Keratinocyte (primary cell): ENCODE data around the gene TMEM220. TPM values are rescaled to one million over a fixed set of nuclear protein-coding genes. Genes with fewer than 3 reads are reported as not detected.

Experiments
- DNase-seq: peaks from one replicate; pipeline ENCODE4 v3.0.0-alpha.2; 2011; ENCODE audit warnings: low read depth, missing footprints, low spot score
- FAIRE-seq: peaks from 2 replicates; lab custom pipeline; 2011; peaks lifted over from hg19 to GRCh38; lab: Jason Lieb, UNC
- H2AFZ ChIP-seq: 2 replicates; pipeline ENCODE4 v1.6.0; 2012; ENCODE audit warnings: low read length, control low read depth, inconsistent platforms; ENCODE audit not compliant: control insufficient read depth
- H3K27ac ChIP-seq: 2 replicates; pipeline ENCODE4 v1.5.1; 2011; ENCODE audit warnings: low read length; ENCODE audit not compliant: control insufficient read depth, insufficient read depth
- H3K27me3 ChIP-seq: 3 replicates; pipeline ENCODE4 v1.6.0; 2011; ENCODE audit warnings: low read length; ENCODE audit not compliant: control insufficient read depth, insufficient read depth; ENCODE audit errors: extremely low read depth
- H3K36me3 ChIP-seq, 2 experiments: 2 replicates in 1 of 2; 3 replicates in 1 of 2; pipeline ENCODE4 v1.5.1; 2011; ENCODE audit warnings: low read length in 2 of 2, mild to moderate bottlenecking in 1 of 2; ENCODE audit not compliant: control insufficient read depth in 2 of 2, insufficient read depth in 2 of 2; ENCODE audit errors: extremely low read depth in 1 of 2
- H3K4me1 ChIP-seq: 3 replicates; pipeline ENCODE4 v1.5.1; 2011; ENCODE audit warnings: low read length; ENCODE audit not compliant: control insufficient read depth, insufficient read depth; ENCODE audit errors: extremely low read depth
- H3K4me2 ChIP-seq: 3 replicates; pipeline ENCODE4 v1.6.0; 2011; ENCODE audit warnings: low read depth, low read length; ENCODE audit not compliant: control insufficient read depth, insufficient read depth; ENCODE audit errors: extremely low read depth
- H3K4me3 ChIP-seq, 3 experiments: fragments of 200-600 bp in 1 of 3; sonication (generic) in 1 of 3; 2 replicates in 2 of 3; 3 replicates in 1 of 3; pipeline ENCODE4 v1.5.1; 2011 to 2016; ENCODE audit warnings: low read length in 3 of 3, mild to moderate bottlenecking in 3 of 3, control low read depth in 2 of 3, inconsistent platforms in 1 of 3, low read depth in 1 of 3, mixed read lengths in 1 of 3, mixed run types in 1 of 3, moderate library complexity in 1 of 3; ENCODE audit not compliant: control insufficient read depth in 2 of 3, insufficient read depth in 2 of 3; ENCODE audit errors: extremely low read depth in 1 of 3
- H3K79me2 ChIP-seq: 2 replicates; pipeline ENCODE4 v1.6.0; 2012; ENCODE audit warnings: low read length; ENCODE audit not compliant: control insufficient read depth, insufficient read depth
- H3K9ac ChIP-seq: 3 replicates; pipeline ENCODE4 v1.6.0; 2011; ENCODE audit warnings: low read length; ENCODE audit not compliant: control insufficient read depth, insufficient read depth; ENCODE audit errors: extremely low read depth
- H3K9me1 ChIP-seq: 3 replicates; pipeline ENCODE4 v1.6.0; 2011; ENCODE audit warnings: low read length; ENCODE audit not compliant: control insufficient read depth, insufficient read depth; ENCODE audit errors: extremely low read depth
- H3K9me3 ChIP-seq: 2 replicates; pipeline ENCODE4 v1.5.1; 2012; ENCODE audit warnings: low read depth, low read length; ENCODE audit not compliant: control insufficient read depth
- H4K20me1 ChIP-seq: 3 replicates; pipeline ENCODE4 v1.6.0; 2011; ENCODE audit warnings: low read length; ENCODE audit not compliant: control insufficient read depth, insufficient read depth; ENCODE audit errors: extremely low read depth
- CTCF ChIP-seq, 3 experiments: IDR thresholded peaks in 1 of 3; conservative IDR thresholded peaks in 1 of 3; optimal IDR thresholded peaks in 1 of 3; 2 replicates in 2 of 3; 3 replicates in 1 of 3; pipeline versions ENCODE3 to v1.5.1; 2011; ENCODE audit warnings: low read length in 3 of 3, mild to moderate bottlenecking in 3 of 3, moderate library complexity in 2 of 3, control low read depth in 1 of 3, inconsistent platforms in 1 of 3; ENCODE audit not compliant: insufficient read depth in 2 of 3; ENCODE audit errors: extremely low read depth in 1 of 3
- EZH2 ChIP-seq: IDR thresholded peaks from one replicate; pipeline ENCODE4 v1.6.1; 2012; ENCODE audit warnings: inconsistent platforms, mild to moderate bottlenecking, low read length, moderate library complexity
- dilution Hi-C: fragments of 300-500 bp; cut with MboI; formaldehyde crosslinking; loops from one replicate; pipeline ENCODE4 v1.7.0; 2020; ENCODE audit warnings: low sequenced_read_pairs; ENCODE audit not compliant: extremely low pct_ligation_motif_present
- polyA minus RNA-seq, 3 experiments: library from RNA; depleted of rRNA, polyadenylated mRNA; stranded (reverse); fragments of >200 nt; gene quantifications; 1 replicate in 1 of 3; 2 replicates in 1 of 3; 3 replicates in 1 of 3; pipeline ENCODE4 v1.2.3, GENCODE V29; 2011
- polyA plus RNA-seq, 5 experiments: library from polyadenylated mRNA; depleted of rRNA in 3 of 5; stranded (reverse) in 3 of 5; stranded (forward) in 1 of 5; unstranded in 1 of 5; fragments of >200 nt; gene quantifications; 1 replicate in 1 of 5; 2 replicates in 3 of 5; 3 replicates in 1 of 5; pipeline versions ENCODE4 v1.2.1 to v1.2.3, GENCODE V29; 2011 to 2012; ENCODE audit warnings: missing spikeins in 2 of 5, low read depth in 1 of 5, low replicate concordance in 1 of 5

The TMEM220 gene
- polyA plus RNA-seq, result 2.1 to 3.3 TPM (median 2.4 TPM) in 3 replicates
- polyA plus RNA-seq (2011; ENCODE audit: low read depth), result 0.92 TPM
- 1.3 and 3.3 TPM in 2 replicates for polyA plus RNA-seq (2011; cell fraction: cytosol; rRNA removed)
- 1.2 and 2.0 TPM in 2 replicates for polyA plus RNA-seq (2011; cell fraction: nucleus; rRNA removed)
- polyA plus RNA-seq (2012; ENCODE audit: low replicate concordance), result 0.72 and 1.9 TPM in 2 replicates
- 4.1 to 4.3 TPM in 2 of 3 replicates, not detected in the other for polyA minus RNA-seq
- 1.5 TPM for polyA minus RNA-seq (2011; cell fraction: cytosol; rRNA and poly(A)+ RNA removed)
- polyA minus RNA-seq (2011; cell fraction: nucleus; rRNA and poly(A)+ RNA removed), result 2.6 TPM in 1 of 2 replicates, not detected in the other

- Histone ChIP-seq H3K36me3 (no peaks in the 10 kb centered on the region), H4K20me1 (no peaks in the 10 kb centered on the region), H3K4me3 (peak within 1 kb of the TSS; percentile 36 to 65 (median 57)), H3K4me2 (peak within 1 kb of the TSS; percentile 76), H3K9me3 (no peaks in the 10 kb centered on the region), H3K9ac (peak within 1 kb of the TSS; percentile 72), H3K79me2 (no peaks in the 10 kb centered on the region), H3K4me1 (peaks cover 5% of the 10 kb centered on the region), H2AFZ (peak within 1 kb of the TSS; percentile 84), H3K9me1 (no peaks in the 10 kb centered on the region), H3K27me3 (no peaks in the 10 kb centered on the region), H3K27ac (peak within 1 kb of the TSS; percentile 41)
- DNase-seq, result no peak
- no peak for FAIRE-seq
- dilution Hi-C loops, result no loop called here
- TF ChIP-seq CTCF (optimal IDR thresholded peaks at IDR 0.05 in 1 of 3, IDR thresholded peaks at IDR 0.05 in 1 of 3, conservative IDR thresholded peaks at IDR 0.05 in 1 of 3; ENCODE audit: extremely low read depth in 1 of 3, insufficient read depth in 2 of 3, low read length in 3 of 3) (no peak), EZH2 (no peak)
These were observed at the start of gene TMEM220 for GRCh38 chr17:10729334-10730193. Gene TMEM220 (minus strand): TSS chr17:10730023. CDS start chr17:10729851, 172 bp downstream.

- TF ChIP-seq CTCF (optimal IDR thresholded peaks at IDR 0.05 in 1 of 3, IDR thresholded peaks at IDR 0.05 in 1 of 3, conservative IDR thresholded peaks at IDR 0.05 in 1 of 3; ENCODE audit: extremely low read depth in 1 of 3, insufficient read depth in 2 of 3, low read length in 3 of 3) (no peak), EZH2 (no peak)
- Histone ChIP-seq H3K4me2 (no peak overlapping the region), H3K9me1 (no peaks in the 10 kb centered on the region), H3K36me3 (no peaks in the 10 kb centered on the region), H3K79me2 (no peaks in the 10 kb centered on the region), H4K20me1 (no peaks in the 10 kb centered on the region), H3K9ac (no peak overlapping the region), H3K4me3 (no peak overlapping the region), H3K4me1 (no peaks in the 10 kb centered on the region), H3K27me3 (no peaks in the 10 kb centered on the region), H3K27ac (no peak overlapping the region), H2AFZ (no peak overlapping the region), H3K9me3 (no peaks in the 10 kb centered on the region)
- FAIRE-seq (no peak), DNase-seq (no peak)
- dilution Hi-C loops, result no loop called here
These were observed 49.8 kb upstream of the TMEM220 start for GRCh38 chr17:10779609-10780008.
